ENCODE results near the gene RPE.
A peak's percentile ranks its signal among the peaks of the same experiment; 100 is the strongest.

The RPE gene

DNA sequence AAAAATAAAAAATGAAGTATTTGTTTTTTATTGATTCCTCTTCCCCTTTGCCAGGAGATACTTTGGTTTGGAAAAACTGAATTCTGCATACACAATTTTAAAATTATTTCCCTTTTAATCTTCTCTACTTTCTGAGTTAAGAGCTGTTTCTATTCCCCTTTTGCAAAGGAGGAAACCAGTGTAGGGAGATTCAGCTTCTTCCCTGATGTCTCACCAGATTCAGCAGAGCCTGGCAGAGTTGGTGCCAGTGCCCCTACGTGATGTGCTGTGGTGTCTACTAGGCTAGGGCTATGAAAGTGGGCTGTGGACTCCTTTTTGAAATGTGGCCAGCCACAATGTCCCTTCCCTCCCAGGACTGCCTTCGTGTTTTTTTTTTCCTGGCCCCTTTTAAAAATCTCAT, 2.4 kb downstream of the RPE start:
- Histone ChIP-seq H3K9ac (ENCODE audit: low read depth, low read length) (no peak overlapping the region), H3K4me1 (ENCODE audit: insufficient read depth, low read length) (peaks cover 16% of the 10 kb centered on the region), H3K27ac (ENCODE audit: low read length) (no peak overlapping the region), H3K36me3 (ENCODE audit: insufficient read depth, low read depth, low read length) (peaks cover 50% of the 10 kb centered on the region), H3K4me3 (ENCODE audit: low read length) (0 out of 2 replicates have a peak overlapping the region, but pooled peaks have one; percentile 93), H3K27me3 (ENCODE audit: insufficient read depth, low read length) (no peaks in the 10 kb centered on the region), H3K9me3 (ENCODE audit: insufficient read depth, low read depth, low read length) (no peaks in the 10 kb centered on the region)

DNA sequence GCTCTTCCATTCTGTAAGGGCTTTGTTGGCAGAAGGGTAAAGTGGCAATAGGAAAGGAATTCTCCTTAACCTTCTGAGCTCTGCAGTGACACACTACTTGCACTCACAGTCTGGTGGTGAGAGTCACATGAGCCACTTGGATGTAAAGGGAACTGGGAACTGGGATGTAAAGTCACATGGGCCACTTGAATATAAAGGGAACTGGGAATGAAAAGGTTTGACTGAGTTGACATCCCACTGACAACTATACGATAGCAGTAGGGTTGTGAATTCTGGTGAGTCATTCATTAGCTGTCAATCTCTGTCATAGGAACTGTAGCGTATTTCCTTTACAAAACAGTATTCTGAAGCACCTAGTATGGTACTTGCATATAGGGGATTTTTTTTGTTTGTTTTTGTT, 5.5 kb downstream of the RPE start:
- peaks cover 79% of the 10 kb centered on the region for H3K36me3 ChIP-seq (ENCODE audit: insufficient read depth, low read depth, low read length)
- H3K27me3 ChIP-seq (ENCODE audit: insufficient read depth, low read length): no peaks in the 10 kb centered on the region
- H3K4me1 ChIP-seq (ENCODE audit: insufficient read depth, low read length): peaks cover 10% of the 10 kb centered on the region
- no peak overlapping the region for H3K9ac ChIP-seq (ENCODE audit: low read depth, low read length)
- no peaks in the 10 kb centered on the region for H3K9me3 ChIP-seq (ENCODE audit: insufficient read depth, low read depth, low read length)
- H3K27ac ChIP-seq (ENCODE audit: low read length): no peak overlapping the region
- no peak overlapping the region for H3K4me3 ChIP-seq (ENCODE audit: low read length)

DNA sequence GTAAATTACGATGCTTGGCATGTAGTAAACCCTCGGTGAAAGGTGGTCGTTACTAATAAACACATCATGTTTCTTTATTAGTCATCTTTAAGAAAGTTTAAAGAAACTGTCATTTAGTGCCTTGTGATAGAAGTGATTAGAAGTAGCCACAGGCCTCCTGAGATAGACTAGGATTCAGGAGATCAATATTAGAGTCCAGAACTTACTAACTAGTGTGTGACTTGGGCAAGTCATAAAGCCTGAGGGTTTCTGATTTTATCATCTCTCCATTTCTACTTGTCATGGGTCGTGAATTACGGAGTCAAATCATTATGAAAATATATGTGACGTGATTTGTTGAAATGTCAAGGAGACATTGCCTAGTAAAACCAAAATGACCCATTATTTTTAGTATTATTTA, 6.7 kb downstream of the RPE start:
- Histone ChIP-seq H3K9ac (ENCODE audit: low read depth, low read length) (no peak overlapping the region), H3K27ac (ENCODE audit: low read length) (no peak overlapping the region), H3K9me3 (ENCODE audit: insufficient read depth, low read depth, low read length) (no peaks in the 10 kb centered on the region), H3K4me3 (ENCODE audit: low read length) (no peak overlapping the region), H3K36me3 (ENCODE audit: insufficient read depth, low read depth, low read length) (peaks cover 88% of the 10 kb centered on the region), H3K4me1 (ENCODE audit: insufficient read depth, low read length) (0 out of 2 replicates have a peak, but pooled peaks cover 4% of the 10 kb centered on the region), H3K27me3 (ENCODE audit: insufficient read depth, low read length) (no peaks in the 10 kb centered on the region)

DNA sequence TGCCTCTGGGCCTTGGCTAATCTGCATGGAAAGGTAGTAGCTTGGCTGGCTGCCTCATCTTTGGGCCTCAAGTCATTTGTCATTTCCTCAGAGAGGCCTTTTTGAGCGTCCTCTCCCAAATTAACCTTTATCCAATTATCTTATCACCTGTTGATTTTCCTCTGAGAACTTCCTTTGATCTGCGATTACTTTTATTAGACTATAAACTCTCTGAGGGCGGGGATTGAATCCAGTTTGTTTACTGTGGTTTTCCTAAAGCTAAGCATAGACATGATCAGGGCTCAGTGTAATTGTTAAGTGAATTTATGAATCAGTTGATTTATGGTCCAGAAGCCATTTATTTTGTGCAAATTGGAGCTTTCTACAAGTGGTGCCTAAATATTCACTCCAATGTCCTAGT, 7.5 kb downstream of the RPE start:
- Histone ChIP-seq H3K9me3 (ENCODE audit: insufficient read depth, low read depth, low read length) (no peaks in the 10 kb centered on the region), H3K4me3 (ENCODE audit: low read length) (no peak overlapping the region), H3K27me3 (ENCODE audit: insufficient read depth, low read length) (no peaks in the 10 kb centered on the region), H3K9ac (ENCODE audit: low read depth, low read length) (no peak overlapping the region), H3K27ac (ENCODE audit: low read length) (no peak overlapping the region), H3K4me1 (ENCODE audit: insufficient read depth, low read length) (0 out of 2 replicates have a peak, but pooled peaks cover 2% of the 10 kb centered on the region), H3K36me3 (ENCODE audit: insufficient read depth, low read depth, low read length) (peaks cover 86% of the 10 kb centered on the region)

DNA sequence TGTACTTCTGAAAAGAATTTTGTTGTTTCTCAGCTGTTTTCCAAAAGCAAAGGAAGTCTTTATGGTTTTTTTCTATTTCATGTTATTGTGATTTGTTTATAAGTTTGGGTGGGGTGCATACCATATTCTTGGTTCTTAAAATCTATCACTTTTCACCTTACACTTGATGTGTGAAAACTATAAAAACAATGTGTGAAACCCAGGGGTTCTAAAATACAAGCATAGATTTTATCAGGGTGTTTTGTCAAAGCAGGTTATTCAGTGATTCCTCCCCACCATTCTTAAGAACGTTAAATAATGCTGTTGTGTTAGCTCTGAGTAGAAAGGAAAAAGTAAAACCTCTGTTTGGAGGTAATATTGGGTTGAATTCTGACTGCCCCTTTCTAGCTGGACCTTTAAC, 17.7 kb downstream of the RPE start:
- peaks cover 99% of the 10 kb centered on the region for H3K36me3 ChIP-seq (ENCODE audit: insufficient read depth, low read depth, low read length)
- no peaks in the 10 kb centered on the region for H3K9me3 ChIP-seq (ENCODE audit: insufficient read depth, low read depth, low read length)
- H3K4me1 ChIP-seq (ENCODE audit: insufficient read depth, low read length): no peaks in the 10 kb centered on the region
- H3K9ac ChIP-seq (ENCODE audit: low read depth, low read length): no peak overlapping the region
- no peak overlapping the region for H3K4me3 ChIP-seq (ENCODE audit: low read length)
- no peak overlapping the region for H3K27ac ChIP-seq (ENCODE audit: low read length)
- no peaks in the 10 kb centered on the region for H3K27me3 ChIP-seq (ENCODE audit: insufficient read depth, low read length)

DNA sequence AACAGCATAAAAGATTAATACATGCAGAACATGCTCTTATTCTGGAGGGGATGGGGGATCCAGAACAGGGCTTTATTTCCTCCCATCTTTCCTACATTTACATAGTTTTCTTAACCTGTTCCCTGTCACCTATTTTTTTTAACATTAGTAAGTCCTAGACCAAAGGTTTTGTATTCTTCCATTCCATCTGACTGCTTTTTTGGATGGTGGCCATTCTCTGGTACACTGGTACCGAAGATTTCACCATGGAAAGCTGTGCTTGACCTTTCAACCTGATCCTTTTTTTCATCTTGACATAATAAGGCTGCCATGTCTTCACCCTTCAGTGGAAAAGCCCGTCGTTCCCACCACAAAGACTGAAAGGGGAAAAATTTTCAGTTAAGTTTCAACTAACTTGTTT, 20.4 kb downstream of the RPE start:
- H3K4me3 ChIP-seq (ENCODE audit: low read length): no peak overlapping the region
- H3K27ac ChIP-seq (ENCODE audit: low read length): no peak overlapping the region
- no peaks in the 10 kb centered on the region for H3K4me1 ChIP-seq (ENCODE audit: insufficient read depth, low read length)
- no peaks in the 10 kb centered on the region for H3K27me3 ChIP-seq (ENCODE audit: insufficient read depth, low read length)
- H3K9me3 ChIP-seq (ENCODE audit: insufficient read depth, low read depth, low read length): no peaks in the 10 kb centered on the region
- no peak overlapping the region for H3K9ac ChIP-seq (ENCODE audit: low read depth, low read length)
- H3K36me3 ChIP-seq (ENCODE audit: insufficient read depth, low read depth, low read length): peaks cover 82% of the 10 kb centered on the region

DNA sequence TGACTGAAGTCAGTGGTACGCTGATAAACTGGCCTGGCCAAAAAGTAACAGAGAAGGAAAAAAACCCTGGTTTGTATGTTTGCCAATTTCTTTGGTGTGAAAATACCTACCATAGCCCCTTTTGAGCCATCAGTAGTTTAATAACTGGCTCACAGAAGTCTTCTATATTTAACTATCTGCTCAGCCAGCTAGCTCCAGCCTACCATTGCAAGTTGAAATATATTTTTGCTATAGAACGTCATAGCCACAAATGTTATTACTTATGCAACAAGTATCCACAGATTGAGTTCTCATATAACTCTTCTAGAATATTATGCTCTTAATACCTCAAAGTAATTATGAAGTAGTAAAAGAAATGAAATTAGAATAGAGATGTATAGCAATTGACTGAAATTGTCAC, 25.2 kb downstream of the RPE start:
- no peaks in the 10 kb centered on the region for H3K27me3 ChIP-seq (ENCODE audit: insufficient read depth, low read length)
- no peak overlapping the region for H3K9ac ChIP-seq (ENCODE audit: low read depth, low read length)
- peaks cover 35% of the 10 kb centered on the region for H3K36me3 ChIP-seq (ENCODE audit: insufficient read depth, low read depth, low read length)
- no peak overlapping the region for H3K4me3 ChIP-seq (ENCODE audit: low read length)
- no peaks in the 10 kb centered on the region for H3K4me1 ChIP-seq (ENCODE audit: insufficient read depth, low read length)
- no peaks in the 10 kb centered on the region for H3K9me3 ChIP-seq (ENCODE audit: insufficient read depth, low read depth, low read length)
- H3K27ac ChIP-seq (ENCODE audit: low read length): no peak overlapping the region

DNA sequence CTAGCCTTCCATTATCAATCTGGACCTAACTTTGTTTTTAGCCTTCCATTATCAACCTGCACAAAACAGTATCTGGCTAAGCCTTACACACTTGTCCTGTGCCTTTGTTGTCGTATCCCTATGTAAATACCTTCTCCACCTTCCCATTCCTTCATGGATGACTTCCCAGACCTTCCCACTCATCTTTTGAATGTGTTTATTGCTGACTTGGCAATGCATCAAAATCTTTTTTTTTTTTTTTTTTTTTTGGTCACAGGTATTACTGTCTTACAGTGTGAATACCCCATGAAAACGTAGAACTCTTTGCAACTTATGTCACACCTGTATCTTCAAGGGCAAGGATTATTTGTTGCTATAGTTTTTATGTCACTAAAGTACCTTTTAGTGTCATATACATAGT, 25.7 kb downstream of the RPE start:
- Histone ChIP-seq H3K9ac (ENCODE audit: low read depth, low read length) (no peak overlapping the region), H3K9me3 (ENCODE audit: insufficient read depth, low read depth, low read length) (no peaks in the 10 kb centered on the region), H3K27ac (ENCODE audit: low read length) (no peak overlapping the region), H3K4me1 (ENCODE audit: insufficient read depth, low read length) (no peaks in the 10 kb centered on the region), H3K27me3 (ENCODE audit: insufficient read depth, low read length) (no peaks in the 10 kb centered on the region), H3K4me3 (ENCODE audit: low read length) (no peak overlapping the region), H3K36me3 (ENCODE audit: insufficient read depth, low read depth, low read length) (peaks cover 29% of the 10 kb centered on the region)

DNA sequence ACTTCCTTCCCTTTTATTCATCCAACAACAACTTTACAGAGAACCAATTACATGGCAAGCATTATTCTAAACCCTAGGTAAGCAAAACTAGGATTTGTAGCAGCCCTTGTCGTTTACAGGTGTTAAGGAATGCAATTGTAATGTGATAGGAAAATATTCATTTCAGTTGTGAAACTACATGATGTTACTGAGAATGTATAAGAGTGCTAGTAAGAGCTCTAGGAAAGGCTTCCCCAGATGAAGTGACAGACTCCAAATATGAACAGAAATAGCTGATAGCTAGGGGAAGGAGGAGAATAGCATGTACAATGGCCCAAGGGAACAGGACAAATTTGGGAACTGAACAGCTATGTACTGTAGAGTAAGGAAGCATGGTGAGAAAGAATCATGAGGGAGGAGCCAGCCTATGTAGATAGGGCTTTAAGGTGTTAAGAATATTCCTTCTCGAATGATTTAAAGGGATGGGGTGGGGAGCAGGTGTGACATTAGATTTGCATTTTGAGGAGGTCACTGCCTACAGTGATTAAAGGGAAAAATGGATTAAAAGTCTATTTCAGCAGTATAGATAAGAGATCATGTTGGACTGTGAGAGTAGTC, 31.7 kb downstream of the RPE start:
- H3K27me3 ChIP-seq (ENCODE audit: insufficient read depth, low read length): no peaks in the 10 kb centered on the region
- no peak overlapping the region for H3K4me3 ChIP-seq (ENCODE audit: low read length)
- H3K4me1 ChIP-seq (ENCODE audit: insufficient read depth, low read length): no peaks in the 10 kb centered on the region
- no peaks in the 10 kb centered on the region for H3K36me3 ChIP-seq (ENCODE audit: insufficient read depth, low read depth, low read length)
- H3K27ac ChIP-seq (ENCODE audit: low read length): no peak overlapping the region
- no peaks in the 10 kb centered on the region for H3K9me3 ChIP-seq (ENCODE audit: insufficient read depth, low read depth, low read length)
- no peak overlapping the region for H3K9ac ChIP-seq (ENCODE audit: low read depth, low read length)

DNA sequence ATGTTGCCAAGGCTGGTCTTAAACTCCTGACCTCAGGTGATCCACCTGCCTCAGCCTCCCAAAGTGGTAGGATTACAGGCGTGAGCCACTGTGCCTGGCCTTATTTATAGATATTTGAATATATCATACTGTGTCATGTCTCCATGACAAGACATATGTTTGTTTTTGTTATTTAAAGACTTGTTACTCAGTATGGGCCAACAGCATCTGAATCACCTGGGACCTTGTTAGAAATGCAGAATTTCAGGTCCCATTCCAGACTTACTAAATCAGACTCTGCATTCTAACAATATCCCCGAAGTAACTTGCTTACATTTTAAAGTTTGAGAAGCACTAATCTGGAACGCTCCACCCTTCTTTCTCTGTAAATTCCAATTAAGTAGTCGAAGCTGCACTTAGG, 33.2 kb downstream of the RPE start:
- H3K27me3 ChIP-seq (ENCODE audit: insufficient read depth, low read length): no peaks in the 10 kb centered on the region
- no peak overlapping the region for H3K27ac ChIP-seq (ENCODE audit: low read length)
- H3K36me3 ChIP-seq (ENCODE audit: insufficient read depth, low read depth, low read length): no peaks in the 10 kb centered on the region
- no peak overlapping the region for H3K9ac ChIP-seq (ENCODE audit: low read depth, low read length)
- H3K4me1 ChIP-seq (ENCODE audit: insufficient read depth, low read length): no peaks in the 10 kb centered on the region
- no peak overlapping the region for H3K4me3 ChIP-seq (ENCODE audit: low read length)
- no peaks in the 10 kb centered on the region for H3K9me3 ChIP-seq (ENCODE audit: insufficient read depth, low read depth, low read length)

DNA sequence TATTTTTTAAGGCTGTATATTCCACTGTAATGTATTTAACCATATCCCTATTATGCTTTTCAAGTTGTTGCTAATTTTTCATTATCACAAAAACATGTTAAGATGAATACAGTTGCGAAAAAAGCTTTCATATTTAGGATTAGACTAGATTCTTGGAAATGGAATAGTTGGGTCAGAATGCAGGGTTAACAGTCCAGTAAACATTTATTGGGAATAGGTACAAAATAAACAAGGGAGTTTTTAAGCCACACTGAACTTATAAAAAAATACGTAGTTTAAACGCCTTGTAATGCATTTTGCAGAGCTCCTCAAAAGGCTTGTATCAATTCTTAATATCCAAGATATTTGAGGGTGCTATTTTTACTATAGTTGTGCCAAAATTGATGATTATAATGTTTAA, 35.6 kb downstream of the RPE start:
- H3K4me3 ChIP-seq (ENCODE audit: low read length): no peak overlapping the region
- H3K27me3 ChIP-seq (ENCODE audit: insufficient read depth, low read length): no peaks in the 10 kb centered on the region
- no peak overlapping the region for H3K9ac ChIP-seq (ENCODE audit: low read depth, low read length)
- H3K4me1 ChIP-seq (ENCODE audit: insufficient read depth, low read length): no peaks in the 10 kb centered on the region
- H3K36me3 ChIP-seq (ENCODE audit: insufficient read depth, low read depth, low read length): no peaks in the 10 kb centered on the region
- no peaks in the 10 kb centered on the region for H3K9me3 ChIP-seq (ENCODE audit: insufficient read depth, low read depth, low read length)
- no peak overlapping the region for H3K27ac ChIP-seq (ENCODE audit: low read length)

DNA sequence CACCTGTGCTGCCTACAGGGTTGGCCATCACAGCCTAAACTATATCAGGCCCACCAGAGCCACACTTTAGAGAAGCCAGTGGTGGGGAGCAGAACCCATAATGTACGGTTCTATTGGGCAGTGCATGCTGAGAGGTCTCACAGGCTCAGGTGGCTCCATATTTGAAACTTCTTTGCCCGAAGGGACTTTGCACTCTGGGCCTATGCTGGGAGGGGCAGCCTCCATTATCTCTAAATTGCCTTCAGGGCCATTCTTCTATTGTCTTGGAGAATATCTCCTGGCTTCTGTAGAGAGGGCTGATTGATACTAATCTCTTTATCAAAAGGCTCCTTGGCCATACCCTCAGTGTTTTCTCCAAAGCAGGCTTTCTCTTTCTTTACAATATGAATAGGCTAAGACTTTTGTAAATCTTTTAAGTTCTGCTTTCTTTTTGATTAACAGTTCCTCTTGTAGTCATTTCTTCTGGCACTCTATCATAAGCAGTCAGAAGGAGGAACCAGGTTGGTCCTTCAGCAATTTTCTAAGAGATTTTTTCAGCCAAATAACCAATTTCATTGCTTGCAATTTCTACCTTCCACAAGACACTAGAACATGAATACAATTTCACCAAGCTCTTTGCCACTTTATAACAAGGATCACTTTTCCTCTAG, 44.5 kb downstream of the RPE start:
- H3K36me3 ChIP-seq (ENCODE audit: insufficient read depth, low read depth, low read length): no peaks in the 10 kb centered on the region
- no peak overlapping the region for H3K27ac ChIP-seq (ENCODE audit: low read length)
- 0 out of 2 replicates have a peak, but pooled peaks cover 5% of the 10 kb centered on the region for H3K9me3 ChIP-seq (ENCODE audit: insufficient read depth, low read depth, low read length)
- H3K9ac ChIP-seq (ENCODE audit: low read depth, low read length): no peak overlapping the region
- no peaks in the 10 kb centered on the region for H3K4me1 ChIP-seq (ENCODE audit: insufficient read depth, low read length)
- H3K4me3 ChIP-seq (ENCODE audit: low read length): no peak overlapping the region
- no peaks in the 10 kb centered on the region for H3K27me3 ChIP-seq (ENCODE audit: insufficient read depth, low read length)
